Neural cell (in vitro differentiated cells): ENCODE measurements around the gene NRG2.

ENCODE experiments used
- RAD21 ChIP-seq: fragments of 450-650 bp; conservative IDR thresholded peaks from 2 replicates; pipeline ENCODE4 v1.6.1; 2014; ENCODE audit warnings: antibody characterized with exemption, mild to moderate bottlenecking, moderate library complexity
- TF ChIP-seq, protein P1 (sequence below): fragments of 450-650 bp; IDR thresholded peaks from 2 replicates; pipeline ENCODE4 v1.5.1; 2014; ENCODE audit warnings: antibody characterized with exemption, mild to moderate bottlenecking, moderate library complexity; ENCODE audit not compliant: poor library complexity, severe bottlenecking

DNA sequence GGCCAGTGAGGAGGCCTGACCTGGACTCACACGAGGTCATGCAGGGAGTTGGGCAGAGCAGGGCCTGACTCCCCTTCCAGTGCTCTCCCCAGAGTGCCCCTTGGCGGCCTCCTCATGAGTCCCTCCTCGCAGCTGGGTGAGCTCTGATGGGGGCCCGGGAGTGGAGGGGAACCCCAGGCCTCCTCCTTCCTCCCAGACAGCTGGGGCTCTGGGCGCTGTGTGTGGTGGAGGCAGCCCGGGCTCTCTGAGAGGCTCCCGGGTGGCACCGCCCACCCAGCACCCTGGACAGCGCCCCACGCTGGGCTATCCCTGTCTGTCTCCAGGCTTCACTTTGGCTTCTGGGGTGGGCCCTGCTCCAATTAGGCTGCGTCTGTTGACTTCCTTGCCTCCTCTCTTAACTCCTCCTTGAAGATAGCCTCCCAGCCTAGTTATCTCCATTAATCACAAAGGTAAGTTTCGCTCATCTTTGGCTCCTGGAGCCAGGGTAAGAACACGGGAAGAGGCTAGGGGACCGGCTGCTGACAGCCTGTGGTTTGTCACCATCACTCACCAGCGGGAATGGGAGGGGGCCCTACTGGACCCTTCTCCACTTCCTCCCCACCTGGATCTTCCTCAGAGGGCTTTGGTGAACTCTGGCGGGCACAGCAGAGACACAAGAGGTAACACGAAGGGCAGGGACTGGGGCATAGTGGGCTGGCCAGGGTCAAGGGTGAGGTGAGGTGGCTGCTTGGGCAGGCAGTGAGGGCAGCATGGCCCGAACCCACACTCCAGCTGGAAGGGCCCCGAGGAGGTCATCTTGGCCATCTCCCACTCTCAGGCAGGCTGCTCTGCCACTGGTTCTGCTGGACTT, 234.4 kb downstream of the NRG2 start:
- no peak for TF ChIP-seq RAD21
- TF ChIP-seq, protein P1, sequence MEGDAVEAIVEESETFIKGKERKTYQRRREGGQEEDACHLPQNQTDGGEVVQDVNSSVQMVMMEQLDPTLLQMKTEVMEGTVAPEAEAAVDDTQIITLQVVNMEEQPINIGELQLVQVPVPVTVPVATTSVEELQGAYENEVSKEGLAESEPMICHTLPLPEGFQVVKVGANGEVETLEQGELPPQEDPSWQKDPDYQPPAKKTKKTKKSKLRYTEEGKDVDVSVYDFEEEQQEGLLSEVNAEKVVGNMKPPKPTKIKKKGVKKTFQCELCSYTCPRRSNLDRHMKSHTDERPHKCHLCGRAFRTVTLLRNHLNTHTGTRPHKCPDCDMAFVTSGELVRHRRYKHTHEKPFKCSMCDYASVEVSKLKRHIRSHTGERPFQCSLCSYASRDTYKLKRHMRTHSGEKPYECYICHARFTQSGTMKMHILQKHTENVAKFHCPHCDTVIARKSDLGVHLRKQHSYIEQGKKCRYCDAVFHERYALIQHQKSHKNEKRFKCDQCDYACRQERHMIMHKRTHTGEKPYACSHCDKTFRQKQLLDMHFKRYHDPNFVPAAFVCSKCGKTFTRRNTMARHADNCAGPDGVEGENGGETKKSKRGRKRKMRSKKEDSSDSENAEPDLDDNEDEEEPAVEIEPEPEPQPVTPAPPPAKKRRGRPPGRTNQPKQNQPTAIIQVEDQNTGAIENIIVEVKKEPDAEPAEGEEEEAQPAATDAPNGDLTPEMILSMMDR = no peak
